ENCODE measurements around the gene CACNB4.

DNA sequence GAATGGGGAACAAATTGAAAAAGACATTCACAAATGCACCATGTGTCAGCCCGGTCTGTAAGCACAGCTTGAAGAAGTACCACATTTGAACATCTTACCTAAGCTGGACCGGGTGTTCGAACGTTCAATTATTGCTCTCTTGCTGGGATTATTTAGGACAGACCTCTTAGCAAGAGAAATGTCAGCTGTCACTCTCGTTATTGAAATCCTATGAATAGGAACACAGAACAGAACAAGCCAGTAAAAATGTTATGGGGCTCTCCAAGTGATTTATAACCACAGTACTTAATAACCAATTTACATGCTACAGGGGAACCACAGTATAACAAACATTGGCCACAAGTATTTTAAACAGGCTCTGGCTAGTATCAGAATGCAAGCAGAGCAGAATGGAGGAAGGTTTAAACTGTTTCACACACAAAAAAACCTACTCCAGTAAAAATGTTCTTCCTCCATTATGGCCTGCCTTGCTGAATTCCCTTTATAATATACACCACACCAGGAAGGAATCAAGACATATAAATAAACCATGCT lies 238.2 kb downstream of the CACNB4 start:
- no peak for TF ChIP-seq CBX3 (IDR thresholded peaks at IDR 0.05; ENCODE audit: borderline replicate concordance, low read depth)
- TF ChIP-seq TAF1 (IDR thresholded peaks at IDR 0.05; ENCODE audit: borderline replicate concordance, low read depth, low read length): no peak
